Measurements from ENCODE around the gene HNRNPA0.
A peak's percentile ranks its signal among the peaks of the same experiment; 100 is the strongest.

HNRNPA0 gene

GRCh38 chr5:137703565-137703964 is 50.6 kb downstream of the HNRNPA0 start:
- no peak for TF ChIP-seq CTCF (IDR thresholded peaks at IDR 0.05; ENCODE audit: low read depth, low read length)
- no peak for DNase-seq (ENCODE audit: low read depth in 2 of 2)
- no peak overlapping the region for H3K4me3 ChIP-seq (replicated peaks in 1 of 2; ENCODE audit: low read depth in 2 of 2, low read length in 2 of 2)

- TF ChIP-seq CTCF (IDR thresholded peaks at IDR 0.05; ENCODE audit: low read depth, low read length) = no peak
- peak in 1 of 2 donors; percentile 5 for DNase-seq (ENCODE audit: low read depth in 2 of 2)
- no peak overlapping the region for H3K4me3 ChIP-seq (replicated peaks in 1 of 2; ENCODE audit: low read depth in 2 of 2, low read length in 2 of 2)
Measured at GRCh38 chr5:137700282-137700680, 53.9 kb downstream of the HNRNPA0 start.

- peak in 1 of 2 donors; percentile 42 for DNase-seq (ENCODE audit: low read depth in 2 of 2)
- H3K4me3 ChIP-seq (replicated peaks in 1 of 2; ENCODE audit: low read depth in 2 of 2, low read length in 2 of 2) = no peak overlapping the region
- no peak for TF ChIP-seq CTCF (IDR thresholded peaks at IDR 0.05; ENCODE audit: low read depth, low read length)
Measured at GRCh38 chr5:137699336-137700281, 54.6 kb downstream of the HNRNPA0 start.

GRCh38 chr5:137696481-137696880 is 57.7 kb downstream of the HNRNPA0 start:
- DNase-seq (ENCODE audit: low read depth in 2 of 2) = peak in 1 of 2 donors; percentile 31
- H3K4me3 ChIP-seq (replicated peaks in 1 of 2; ENCODE audit: low read depth in 2 of 2, low read length in 2 of 2) = no peak overlapping the region
- TF ChIP-seq CTCF (IDR thresholded peaks at IDR 0.05; ENCODE audit: low read depth, low read length) = no peak

- DNase-seq (ENCODE audit: low read depth in 2 of 2) = peak in 1 of 2 donors; percentile 17
- H3K4me3 ChIP-seq (replicated peaks in 1 of 2; ENCODE audit: low read depth in 2 of 2, low read length in 2 of 2) = no peak overlapping the region
- TF ChIP-seq CTCF (IDR thresholded peaks at IDR 0.05; ENCODE audit: low read depth, low read length) = no peak
Measured at GRCh38 chr5:137695651-137696428, 58.3 kb downstream of the HNRNPA0 start.
